IMR-90 (cell line): ENCODE data around the gene MGAT1. TPM values are rescaled to one million over a fixed set of nuclear protein-coding genes. Genes with fewer than 3 reads are reported as not detected.

ENCODE experiments used
- ATAC-seq: fragments of 200-7000 bp; cut with Tn5 transposase; 2 replicates; pipeline ENCODE4 v1.9.1; 2020; ENCODE audit warnings: low read depth, mild to moderate bottlenecking, moderate library complexity
- BruUV-seq: library from RNA; stranded (reverse); fragments of 400-500 nt; replicated peaks from 2 replicates; lab custom pipeline; 2021; lab: Mats Ljungman, UMichigan
- CTCF ChIA-PET: fragments of 300-600 bp; formaldehyde crosslinking; extraction: SDS; loops from one replicate; lab custom pipeline; 2021; ENCODE audit warnings: antibody characterized with exemption; lab: Yijun Ruan, JAX
- POLR2A ChIA-PET: fragments of 300-600 bp; sonication (Branson Sonifier 250); formaldehyde crosslinking; loops from one replicate; lab custom pipeline; 2022; ENCODE audit warnings: antibody characterized with exemption; ENCODE audit not compliant: unreplicated experiment; lab: Charles Lee
- DNase-seq: peaks from one replicate; pipeline ENCODE4 v3.0.0; 2013
- H2AFZ ChIP-seq: replicated peaks from 2 replicates; pipeline ENCODE3; 2013; ENCODE audit warnings: low read length, mild to moderate bottlenecking; ENCODE audit not compliant: poor library complexity
- H2AK5ac ChIP-seq: 2 replicates; pipeline ENCODE4 v1.6.1; 2013; ENCODE audit warnings: low read depth, low read length, inconsistent platforms
- H2AK9ac ChIP-seq: replicated peaks from 2 replicates; pipeline ENCODE3; 2013; ENCODE audit warnings: mild to moderate bottlenecking, low read depth, low read length, moderate library complexity; ENCODE audit not compliant: poor library complexity
- H2BK120ac ChIP-seq: 2 replicates; pipeline ENCODE4 v1.6.1; 2013; ENCODE audit warnings: low read depth, low read length, inconsistent platforms
- H2BK15ac ChIP-seq: 3 replicates; pipeline ENCODE4 v1.6.1; 2013; ENCODE audit warnings: low read depth, low read length, inconsistent platforms
- H2BK20ac ChIP-seq: 2 replicates; pipeline ENCODE4 v1.6.1; 2013; ENCODE audit warnings: low read depth, mild to moderate bottlenecking, inconsistent platforms, low read length, moderate library complexity
- H2BK5ac ChIP-seq: 2 replicates; pipeline ENCODE4 v1.6.1; 2013; ENCODE audit warnings: mild to moderate bottlenecking, low read depth, low read length, inconsistent platforms; ENCODE audit not compliant: poor library complexity, severe bottlenecking
- H3K14ac ChIP-seq: replicated peaks from 2 replicates; pipeline ENCODE4 v1.6.1; 2013; ENCODE audit warnings: low read depth, low read length, inconsistent platforms
- H3K18ac ChIP-seq: 2 replicates; pipeline ENCODE4 v1.6.1; 2013; ENCODE audit warnings: low read depth, low read length, control low read depth
- H3K23ac ChIP-seq: 2 replicates; pipeline ENCODE4 v1.6.1; 2013; ENCODE audit warnings: low read depth, low read length, inconsistent platforms
- H3K27ac ChIP-seq: 2 replicates; pipeline ENCODE4 v1.5.1; 2013; ENCODE audit warnings: mild to moderate bottlenecking, control low read depth, low read length; ENCODE audit not compliant: insufficient read depth
- H3K27me3 ChIP-seq: 2 replicates; pipeline ENCODE4 v1.6.1; 2013; ENCODE audit warnings: low read length; ENCODE audit not compliant: control insufficient read depth, insufficient read depth
- H3K36me3 ChIP-seq: 2 replicates; pipeline ENCODE4 v1.6.1; 2013; ENCODE audit warnings: low read length, mixed read lengths; ENCODE audit not compliant: control insufficient read depth, insufficient read depth
- H3K4ac ChIP-seq: 2 replicates; pipeline ENCODE4 v1.6.1; 2013; ENCODE audit warnings: low read depth, low read length, inconsistent platforms
- H3K4me1 ChIP-seq: 2 replicates; pipeline ENCODE4 v1.6.1; 2013; ENCODE audit warnings: low read length, mixed read lengths; ENCODE audit not compliant: control insufficient read depth, insufficient read depth
- H3K4me2 ChIP-seq: 2 replicates; pipeline ENCODE4 v1.6.1; 2013; ENCODE audit warnings: low read depth, mild to moderate bottlenecking, control low read depth, low read length, moderate library complexity
- H3K4me3 ChIP-seq: 2 replicates; pipeline ENCODE4 v1.5.1; 2013; ENCODE audit warnings: low read depth, mild to moderate bottlenecking, control low read depth, low read length, moderate library complexity; ENCODE audit not compliant: insufficient read depth
- H3K56ac ChIP-seq: 2 replicates; pipeline ENCODE4 v1.6.1; 2013; ENCODE audit warnings: low read length, inconsistent platforms; ENCODE audit not compliant: insufficient read depth; ENCODE audit errors: extremely low read depth
- H3K79me1 ChIP-seq, 2 experiments: 2 replicates each; pipeline ENCODE4 v1.6.1; 2013; ENCODE audit warnings: low read length in 2 of 2, inconsistent platforms in 1 of 2, low read depth in 1 of 2
- H3K9ac ChIP-seq: 2 replicates; pipeline ENCODE4 v1.6.1; 2013; ENCODE audit warnings: low read depth, low read length, control low read depth
- H3K9me1 ChIP-seq: 2 replicates; pipeline ENCODE4 v1.6.1; 2013; ENCODE audit warnings: low read length, inconsistent platforms; ENCODE audit not compliant: insufficient read depth
- H3K9me3 ChIP-seq: 2 replicates; pipeline ENCODE4 v1.6.1; 2013; ENCODE audit warnings: low read length; ENCODE audit not compliant: control insufficient read depth, insufficient read depth
- H4K20me1 ChIP-seq: 2 replicates; pipeline ENCODE4 v1.6.1; 2013; ENCODE audit warnings: low read length, inconsistent platforms; ENCODE audit not compliant: insufficient read depth
- H4K5ac ChIP-seq: 2 replicates; pipeline ENCODE4 v1.6.1; 2013; ENCODE audit warnings: mild to moderate bottlenecking, low read depth, low read length, control low read depth
- H4K8ac ChIP-seq, 2 experiments: 2 replicates each; pipeline ENCODE4 v1.6.1; 2013; ENCODE audit warnings: low read depth in 2 of 2, low read length in 2 of 2, control low read depth in 1 of 2, inconsistent platforms in 1 of 2
- H4K91ac ChIP-seq: 2 replicates; pipeline ENCODE4 v1.6.1; 2013; ENCODE audit warnings: low read depth, low read length, inconsistent platforms; ENCODE audit not compliant: insufficient read depth
- BHLHE40 ChIP-seq: fragments of 150-350 bp; IDR thresholded peaks from 2 replicates; pipeline ENCODE4 v1.6.1; 2016; ENCODE audit warnings: mild to moderate bottlenecking, low read depth, low read length
- CEBPB ChIP-seq: IDR thresholded peaks from 2 replicates; pipeline ENCODE4 v1.6.1; 2012; ENCODE audit warnings: low read depth, low read length, improper control_type of control experiment
- MAFK ChIP-seq: IDR thresholded peaks from 2 replicates; pipeline ENCODE4 v1.6.1; 2012; ENCODE audit warnings: low read depth, low read length, improper control_type of control experiment
- MAZ ChIP-seq: IDR thresholded peaks from 2 replicates; pipeline ENCODE4 v1.6.1; 2012; ENCODE audit warnings: low read depth, mild to moderate bottlenecking, low read length, improper control_type of control experiment, moderate library complexity, borderline replicate concordance
- MXI1 ChIP-seq: IDR thresholded peaks from 2 replicates; pipeline ENCODE4 v1.6.1; 2012; ENCODE audit warnings: low read depth, mild to moderate bottlenecking, low read length, moderate library complexity, borderline replicate concordance
- NFE2L2 ChIP-seq: fragments of 150-350 bp; IDR thresholded peaks from 2 replicates; pipeline ENCODE4 v1.6.1; 2016; ENCODE audit warnings: low read depth, mild to moderate bottlenecking, low read length
- POLR2A ChIP-seq: IDR thresholded peaks from 2 replicates; pipeline ENCODE4 v1.6.1; 2012; ENCODE audit warnings: mild to moderate bottlenecking, low read depth, low read length
- RAD21 ChIP-seq: IDR thresholded peaks from 2 replicates; pipeline ENCODE4 v1.6.1; 2012; ENCODE audit warnings: low read length, improper control_type of control experiment
- RFX5 ChIP-seq: IDR thresholded peaks from 2 replicates; pipeline ENCODE4 v1.8.0; 2012; ENCODE audit warnings: low read depth, mild to moderate bottlenecking, low read length, moderate library complexity
- WGBS, 2 experiments: methylation state at CpG; one replicate each; pipeline versions ENCODE4 v1.1.5 to v1.1.7; 2013; ENCODE audit warnings: missing lambda C conversion rate in 2 of 2; ENCODE audit not compliant: insufficient read length in 1 of 2; ENCODE audit errors: extremely low coverage in 2 of 2; 5-methylcytosine and 5-hydroxymethylcytosine counted together
- dilution Hi-C: fragments of 300-500 bp; cut with HindIII; formaldehyde crosslinking; loops from one replicate; pipeline ENCODE4 v1.14.3; 2018; ENCODE audit warnings: low sequenced_read_pairs; ENCODE audit not compliant: unreplicated experiment
- in situ Hi-C: fragments of 300-500 bp; cut with MboI; formaldehyde crosslinking; loops from 3 replicates; pipeline ENCODE4 v1.14.3; 2019; ENCODE audit warnings: low sequenced_read_pairs, inconsistent platforms, mixed read lengths
- intact Hi-C: fragments of 100-400 bp; cut with micrococcal nuclease; formaldehyde crosslinking; loops from 2 replicates; pipeline ENCODE4 v1.10.0; 2022
- polyA plus RNA-seq, 3 experiments: library from polyadenylated mRNA; depleted of rRNA; stranded (reverse); fragments of >200 nt; gene quantifications; 2 replicates each; pipeline ENCODE4 v1.2.3, GENCODE V29; 2012; ENCODE audit warnings: low replicate concordance in 1 of 3
- total RNA-seq: library from RNA; depleted of rRNA; stranded (reverse); fragments of >200 nt; gene quantifications from 2 replicates; pipeline ENCODE4 v1.2.3, GENCODE V29; 2012
- TF ChIP-seq, protein P1 (sequence below): conservative IDR thresholded peaks from 2 replicates; pipeline ENCODE4 v1.5.1; 2012; ENCODE audit warnings: mild to moderate bottlenecking, low read depth, low read length, improper control_type of control experiment

Gene MGAT1
- total and polyA plus RNA-seq, 2 of the 4 experiments (the other 2 are of a cell fraction): 56.3 to 141 TPM

DNA sequence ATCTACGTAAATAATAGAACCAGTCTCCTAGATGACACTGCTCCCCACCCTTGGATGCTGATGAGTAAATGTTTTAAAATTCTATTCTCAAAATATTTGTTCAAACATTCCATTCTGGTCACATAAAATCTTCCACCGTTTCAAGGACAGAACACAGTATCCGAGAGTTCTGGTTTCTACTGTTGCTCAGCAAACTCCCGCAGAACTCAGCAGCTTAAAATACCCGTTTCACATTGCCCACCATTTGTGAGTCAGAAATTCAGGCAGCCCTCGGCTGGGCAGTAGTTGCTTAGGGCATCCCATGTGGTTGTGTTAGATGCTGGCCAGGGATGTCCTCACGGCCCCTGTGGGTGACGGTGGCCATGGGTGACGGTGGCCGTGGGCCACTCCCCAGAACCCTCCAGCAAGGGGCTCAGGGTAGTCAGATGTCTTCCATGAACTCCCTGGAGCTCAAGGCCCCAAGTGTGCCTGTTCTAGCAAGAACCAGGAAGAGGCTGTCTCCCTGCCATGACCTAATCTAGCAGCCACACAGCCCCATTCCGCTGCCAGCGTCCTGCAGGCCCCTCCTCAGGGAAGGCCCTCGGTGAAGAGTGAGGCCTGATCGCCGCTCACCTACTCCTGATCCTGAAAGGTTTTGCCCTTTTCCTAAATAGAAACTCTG lies 17.4 kb downstream of the MGAT1 start:
- ChIA-PET POLR2A (no interaction called here), CTCF (interaction anchor here (0.6 to 1.6 kb wide), 7 partner anchors 12 to 1245 kb away, joined by 3 to 6 read pairs (median 4); no protein-coding TSS in a partner anchor)
- ATAC-seq (peak; percentile 70), DNase-seq (peak; percentile 87)
- H4K91ac ChIP-seq: peak overlapping the region; percentile 94
- peak overlapping the region; percentile 95 for H4K5ac ChIP-seq
- H3K23ac ChIP-seq: peak overlapping the region; percentile 89
- H3K9me1 ChIP-seq: peaks cover 10% of the 10 kb centered on the region; the same call in 1 of the 2 replicates
- peaks cover 11% of the 10 kb centered on the region for H3K36me3 ChIP-seq
- peak overlapping the region; percentile 97 for H3K4ac ChIP-seq
- no peaks in the 10 kb centered on the region for H3K9me3 ChIP-seq
- peaks cover 13 to 55% of the 10 kb centered on the region in 2 experiments; a peak in 3 of 4 replicates for H3K79me1 ChIP-seq
- H3K4me3 ChIP-seq: peak overlapping the region; percentile 4; the same call in 1 of the 2 replicates
- dilution Hi-C loops (no loop called here), intact Hi-C loops (loop anchor here (2.0 kb wide), 3 partner anchors 76 to 398 kb away; partner anchors contain the start of gene ZFP62), in situ Hi-C loops (no loop called here)
- H3K4me1 ChIP-seq: peaks cover 30% of the 10 kb centered on the region
- H3K27ac ChIP-seq: peak overlapping the region; percentile 96
- H2BK20ac ChIP-seq: peak overlapping the region; percentile 85
- peak overlapping the region; percentile 75 for H2AFZ ChIP-seq
- peak overlapping the region; percentile 29; the same call in 1 of the 3 replicates for H2BK15ac ChIP-seq
- H3K27me3 ChIP-seq: no peaks in the 10 kb centered on the region
- H2BK120ac ChIP-seq: peak overlapping the region; percentile 93
- H4K20me1 ChIP-seq: peaks cover 5% of the 10 kb centered on the region
- peak overlapping the region; percentile 76 for H2AK5ac ChIP-seq
- H2AK9ac ChIP-seq: peak overlapping the region; percentile 86
- peak overlapping the region; percentile 94 for H2BK5ac ChIP-seq
- H3K4me2 ChIP-seq: peak overlapping the region; percentile 76
- peak overlapping the region; percentile 84 for H3K14ac ChIP-seq
- no TSS peak for BruUV-seq
- peak overlapping the region; percentile 64 for H3K56ac ChIP-seq
- peak overlapping the region; percentile 84 for H3K18ac ChIP-seq
- WGBS, 2 experiments: 72% methylated on average over 4 of the region's 15 CpGs; no CpG with 5 or more reads in 1 of the 2 experiments
- H3K9ac ChIP-seq: peak overlapping the region; percentile 50
- peak overlapping the region; percentile 67 to 85 for H4K8ac ChIP-seq
- TF ChIP-seq CEBPB: no peak
- no peak for TF ChIP-seq BHLHE40
- TF ChIP-seq NFE2L2: no peak
- no peak for TF ChIP-seq RAD21
- TF ChIP-seq, protein P1, sequence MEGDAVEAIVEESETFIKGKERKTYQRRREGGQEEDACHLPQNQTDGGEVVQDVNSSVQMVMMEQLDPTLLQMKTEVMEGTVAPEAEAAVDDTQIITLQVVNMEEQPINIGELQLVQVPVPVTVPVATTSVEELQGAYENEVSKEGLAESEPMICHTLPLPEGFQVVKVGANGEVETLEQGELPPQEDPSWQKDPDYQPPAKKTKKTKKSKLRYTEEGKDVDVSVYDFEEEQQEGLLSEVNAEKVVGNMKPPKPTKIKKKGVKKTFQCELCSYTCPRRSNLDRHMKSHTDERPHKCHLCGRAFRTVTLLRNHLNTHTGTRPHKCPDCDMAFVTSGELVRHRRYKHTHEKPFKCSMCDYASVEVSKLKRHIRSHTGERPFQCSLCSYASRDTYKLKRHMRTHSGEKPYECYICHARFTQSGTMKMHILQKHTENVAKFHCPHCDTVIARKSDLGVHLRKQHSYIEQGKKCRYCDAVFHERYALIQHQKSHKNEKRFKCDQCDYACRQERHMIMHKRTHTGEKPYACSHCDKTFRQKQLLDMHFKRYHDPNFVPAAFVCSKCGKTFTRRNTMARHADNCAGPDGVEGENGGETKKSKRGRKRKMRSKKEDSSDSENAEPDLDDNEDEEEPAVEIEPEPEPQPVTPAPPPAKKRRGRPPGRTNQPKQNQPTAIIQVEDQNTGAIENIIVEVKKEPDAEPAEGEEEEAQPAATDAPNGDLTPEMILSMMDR: no peak
- 0 out of 2 replicates have a peak, but pooled peaks have one; percentile 39 for TF ChIP-seq MXI1
- no peak for TF ChIP-seq RFX5
- peak; percentile 45 for TF ChIP-seq POLR2A
- peak; percentile 35; the same call in 1 of the 2 replicates for TF ChIP-seq MAZ
- TF ChIP-seq MAFK: peak; percentile 30; the same call in 1 of the 2 replicates
